Calu3 (cell line): ENCODE data around the gene CRACR2A. TPM values are rescaled to one million over a fixed set of nuclear protein-coding genes. Genes with fewer than 3 reads are reported as not detected.

Experiments
- BruUV-seq: library from RNA; stranded (reverse); fragments of 400-500 nt; replicated peaks from 2 replicates; lab custom pipeline; 2021; lab: Mats Ljungman, UMichigan
- CTCF ChIA-PET: fragments of 300-600 bp; sonication (Branson Sonifier 250); formaldehyde crosslinking; loops from one replicate; lab custom pipeline; 2022; ENCODE audit warnings: antibody characterized with exemption; lab: Charles Lee
- DNase-seq: peaks from one replicate; pipeline ENCODE4 v3.0.0; 2022
- H3K27ac Mint-ChIP-seq: one replicate; pipeline ENCODE4 v1.8.0; 2022; ENCODE audit warnings: mixed read lengths; ENCODE audit not compliant: unreplicated experiment
- H3K27me3 Mint-ChIP-seq: one replicate; pipeline ENCODE4 v1.8.0; 2022; ENCODE audit warnings: mixed read lengths; ENCODE audit not compliant: unreplicated experiment
- H3K36me3 Mint-ChIP-seq: one replicate; pipeline ENCODE4 v1.8.0; 2022; ENCODE audit warnings: mild to moderate bottlenecking, moderate library complexity, mixed read lengths; ENCODE audit not compliant: insufficient read depth, unreplicated experiment
- H3K4me1 Mint-ChIP-seq: one replicate; pipeline ENCODE4 v1.8.0; 2022; ENCODE audit warnings: mild to moderate bottlenecking, low read depth, mixed read lengths; ENCODE audit not compliant: unreplicated experiment
- H3K4me3 Mint-ChIP-seq: one replicate; pipeline ENCODE4 v1.8.0; 2022; ENCODE audit warnings: mild to moderate bottlenecking, low read depth, moderate library complexity, mixed read lengths; ENCODE audit not compliant: unreplicated experiment
- H3K9me3 Mint-ChIP-seq: one replicate; pipeline ENCODE4 v1.8.0; 2022; ENCODE audit warnings: low read depth, mixed read lengths; ENCODE audit not compliant: unreplicated experiment
- intact Hi-C: fragments of 100-400 bp; cut with micrococcal nuclease; formaldehyde crosslinking; loops from one replicate; pipeline ENCODE4 v1.10.0; 2022; ENCODE audit not compliant: unreplicated experiment
- total RNA-seq: library from RNA; stranded (reverse); gene quantifications from 2 replicates; pipeline ENCODE4 v1.2.3, GENCODE V29; 2022
- TF ChIP-seq, protein P1 (sequence below): fragments of 200-600 bp; IDR thresholded peaks from one replicate; pipeline ENCODE4 v1.8.0; 2022; ENCODE audit warnings: antibody characterized with exemption; ENCODE audit not compliant: unreplicated experiment

The CRACR2A gene
- total RNA-seq, 1 experiment from 2014 or later = 9.5 TPM

DNA sequence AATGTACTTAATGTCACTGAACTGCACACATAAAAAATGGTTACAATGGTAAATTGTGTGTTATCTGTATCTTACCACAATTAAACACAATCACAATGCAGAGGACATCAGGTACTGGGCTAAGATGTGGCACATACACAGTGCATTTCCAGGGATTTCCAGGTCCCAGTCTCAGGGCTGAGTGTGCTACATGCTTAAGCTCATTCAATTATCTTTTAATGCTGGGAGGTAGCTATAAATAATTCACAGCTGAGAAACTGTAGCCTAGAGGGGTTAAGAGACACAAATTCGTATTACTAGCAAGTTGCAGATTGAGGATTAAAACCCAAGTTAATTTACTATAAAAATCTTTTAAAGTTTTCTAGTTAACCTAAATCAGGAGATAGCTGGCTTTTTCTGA is 67.1 kb downstream of the CRACR2A start:
- Mint-ChIP-seq H3K4me1 (no peaks in the 10 kb centered on the region), H3K27ac (no peak overlapping the region), H3K36me3 (no peaks in the 10 kb centered on the region), H3K4me3 (no peak overlapping the region), H3K27me3 (peaks cover 16% of the 10 kb centered on the region), H3K9me3 (peaks cover 2% of the 10 kb centered on the region)
- no peak for DNase-seq
- intact Hi-C loops = no loop called here
- TF ChIP-seq, protein P1, sequence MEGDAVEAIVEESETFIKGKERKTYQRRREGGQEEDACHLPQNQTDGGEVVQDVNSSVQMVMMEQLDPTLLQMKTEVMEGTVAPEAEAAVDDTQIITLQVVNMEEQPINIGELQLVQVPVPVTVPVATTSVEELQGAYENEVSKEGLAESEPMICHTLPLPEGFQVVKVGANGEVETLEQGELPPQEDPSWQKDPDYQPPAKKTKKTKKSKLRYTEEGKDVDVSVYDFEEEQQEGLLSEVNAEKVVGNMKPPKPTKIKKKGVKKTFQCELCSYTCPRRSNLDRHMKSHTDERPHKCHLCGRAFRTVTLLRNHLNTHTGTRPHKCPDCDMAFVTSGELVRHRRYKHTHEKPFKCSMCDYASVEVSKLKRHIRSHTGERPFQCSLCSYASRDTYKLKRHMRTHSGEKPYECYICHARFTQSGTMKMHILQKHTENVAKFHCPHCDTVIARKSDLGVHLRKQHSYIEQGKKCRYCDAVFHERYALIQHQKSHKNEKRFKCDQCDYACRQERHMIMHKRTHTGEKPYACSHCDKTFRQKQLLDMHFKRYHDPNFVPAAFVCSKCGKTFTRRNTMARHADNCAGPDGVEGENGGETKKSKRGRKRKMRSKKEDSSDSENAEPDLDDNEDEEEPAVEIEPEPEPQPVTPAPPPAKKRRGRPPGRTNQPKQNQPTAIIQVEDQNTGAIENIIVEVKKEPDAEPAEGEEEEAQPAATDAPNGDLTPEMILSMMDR = no peak
- CTCF ChIA-PET = no interaction called here
- BruUV-seq = no TSS peak

DNA sequence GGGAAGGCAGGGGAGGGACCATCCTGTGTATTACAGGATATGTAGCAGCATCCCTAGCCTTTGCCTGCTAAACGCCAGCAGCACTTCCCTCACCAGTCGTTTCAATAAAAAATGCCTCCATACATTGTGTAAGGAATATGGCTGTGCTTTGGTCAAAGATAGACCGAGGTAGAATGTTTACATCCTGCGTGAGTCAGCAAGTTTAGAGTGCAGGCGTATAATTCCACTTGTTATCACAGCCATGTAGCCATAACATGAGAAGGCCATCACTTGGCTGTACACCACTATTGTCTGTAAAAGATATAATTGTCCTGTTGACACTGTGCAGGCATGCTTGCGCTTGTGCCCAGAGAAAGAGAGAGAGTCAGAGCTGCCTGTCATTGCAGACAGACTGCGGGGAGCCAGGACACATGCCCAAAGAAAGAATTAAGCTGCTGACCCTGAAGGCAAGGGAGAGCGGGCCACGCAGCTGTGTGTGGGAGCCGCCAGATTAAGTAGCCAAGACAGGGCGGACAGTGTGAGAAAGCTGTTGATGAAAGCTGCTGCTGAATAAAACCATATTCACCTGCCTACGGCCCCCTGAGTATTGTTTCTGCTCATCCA is 68.4 kb downstream of the CRACR2A start:
- Mint-ChIP-seq H3K27me3 (peaks cover 4% of the 10 kb centered on the region), H3K9me3 (no peaks in the 10 kb centered on the region), H3K27ac (no peak overlapping the region), H3K36me3 (no peaks in the 10 kb centered on the region), H3K4me3 (no peak overlapping the region), H3K4me1 (no peaks in the 10 kb centered on the region)
- DNase-seq = no peak
- no TSS peak for BruUV-seq
- CTCF ChIA-PET = no interaction called here
- intact Hi-C loops = no loop called here
- TF ChIP-seq, protein P1 = no peak

DNA sequence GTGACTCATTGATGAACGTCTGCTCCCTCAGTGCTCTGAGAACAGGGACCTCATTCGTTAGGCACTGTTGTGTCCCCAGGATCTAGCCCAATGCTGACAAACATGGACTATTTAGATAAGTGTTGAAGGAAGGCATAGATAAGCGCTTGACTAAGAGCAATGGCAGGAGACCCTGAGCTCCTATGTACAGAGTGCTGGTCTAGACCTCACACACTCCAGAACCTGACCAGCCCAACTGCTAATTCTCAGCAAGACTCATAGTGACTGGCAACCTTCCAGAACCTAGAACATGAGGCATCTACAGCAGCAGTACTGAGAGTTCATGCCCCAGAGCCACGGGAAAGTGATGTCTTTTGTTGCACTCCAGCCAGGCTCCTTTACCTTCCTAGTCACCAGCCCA is 69.2 kb downstream of the CRACR2A start:
- Mint-ChIP-seq H3K36me3 (no peaks in the 10 kb centered on the region), H3K4me1 (no peaks in the 10 kb centered on the region), H3K4me3 (no peak overlapping the region), H3K9me3 (no peaks in the 10 kb centered on the region), H3K27me3 (no peaks in the 10 kb centered on the region), H3K27ac (no peak overlapping the region)
- no peak for DNase-seq
- CTCF ChIA-PET = no interaction called here
- BruUV-seq = no TSS peak
- intact Hi-C loops = no loop called here
- TF ChIP-seq, protein P1 = no peak

DNA sequence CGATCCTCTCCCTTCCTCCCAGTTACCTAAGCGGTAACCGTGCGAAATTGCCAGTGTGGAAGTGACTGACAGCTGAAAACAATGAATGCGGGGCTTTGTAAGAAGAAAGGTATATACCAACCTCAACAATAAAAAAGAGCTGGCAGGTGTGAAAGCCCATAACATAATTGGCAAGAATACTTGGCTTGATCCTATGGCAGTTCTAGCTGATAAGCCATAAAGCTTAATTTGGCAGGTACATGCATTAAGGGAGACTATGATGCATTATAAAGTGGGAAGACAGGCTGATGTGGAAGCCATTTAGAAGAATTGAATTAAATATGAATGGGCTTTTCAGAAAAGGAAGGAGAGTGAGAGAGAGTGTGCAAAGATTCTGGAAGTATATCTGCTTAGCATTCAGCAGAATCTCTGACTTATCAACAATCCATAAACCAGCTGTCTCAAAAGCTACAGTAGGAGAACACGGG is 71.3 kb downstream of the CRACR2A start:
- TF ChIP-seq, protein P1 = no peak
- DNase-seq = no peak
- H3K4me3 Mint-ChIP-seq = no peak overlapping the region
- H3K36me3 Mint-ChIP-seq = no peaks in the 10 kb centered on the region
- no peaks in the 10 kb centered on the region for H3K9me3 Mint-ChIP-seq
- H3K27me3 Mint-ChIP-seq = no peaks in the 10 kb centered on the region
- CTCF ChIA-PET = interaction anchor here (2.7 kb wide), 1 partner anchor 381 kb away, joined by 16 read pairs; no protein-coding TSS in a partner anchor
- BruUV-seq = no TSS peak
- H3K4me1 Mint-ChIP-seq = no peaks in the 10 kb centered on the region
- intact Hi-C loops = no loop called here
- no peak overlapping the region for H3K27ac Mint-ChIP-seq
